K562 (cell line): ENCODE measurements around the gene GALNT7.

Source experiments
- EP300 ChIP-seq: IDR thresholded peaks from 2 replicates; pipeline ENCODE4 v1.6.1; 2012; ENCODE audit warnings: low read length, improper control_type of control experiment
- FOXA1 ChIP-seq: fragments of 450-650 bp; IDR thresholded peaks from 2 replicates; pipeline ENCODE4 v1.6.1; 2016; ENCODE audit warnings: mild to moderate bottlenecking, borderline replicate concordance
- HDAC6 ChIP-seq: IDR thresholded peaks from 2 replicates; pipeline ENCODE4 v1.6.1; 2012; ENCODE audit warnings: low read depth, mild to moderate bottlenecking, control low read depth, inconsistent platforms, low read length, moderate library complexity
- NFIX ChIP-seq: fragments of 250-450 bp; sonication (Bioruptor Pico); IDR thresholded peaks from 2 replicates; pipeline ENCODE4 v1.4.0; 2020; ENCODE audit warnings: low read depth, mild to moderate bottlenecking, moderate library complexity
- POLR2A ChIP-seq: fragments of 450-650 bp; conservative IDR thresholded peaks from 2 replicates; pipeline ENCODE4 v1.6.1; 2016
- RBBP5 ChIP-seq: fragments of 200-600 bp; sonication (generic); IDR thresholded peaks from 2 replicates; pipeline ENCODE4 v1.6.1; 2012; ENCODE audit warnings: borderline replicate concordance, mild to moderate bottlenecking, low read length, control low read depth, inconsistent platforms; ENCODE audit not compliant: insufficient read depth, poor library complexity, severe bottlenecking
- TAF1 ChIP-seq: IDR thresholded peaks from 2 replicates; pipeline ENCODE4 v1.6.1; 2011; ENCODE audit warnings: mild to moderate bottlenecking, low read length, moderate library complexity; ENCODE audit not compliant: insufficient read depth, control insufficient read depth, severe bottlenecking; ENCODE audit errors: extremely low read depth
- TCF7 ChIP-seq: sonication (generic); IDR thresholded peaks from 2 replicates; pipeline ENCODE4 v1.6.1; 2016; ENCODE audit warnings: antibody characterized with exemption, borderline replicate concordance
- TF ChIP-seq, protein P1 (sequence below), 3 experiments: IDR thresholded peaks in 2 of 3; conservative IDR thresholded peaks in 1 of 3; 2 replicates each; pipeline ENCODE4 v1.5.1; 2011 to 2012; ENCODE audit warnings: low read length in 3 of 3, mild to moderate bottlenecking in 3 of 3, control low read depth in 2 of 3, improper control_type of control experiment in 1 of 3, inconsistent platforms in 1 of 3, low read depth in 1 of 3, mixed read lengths in 1 of 3, moderate library complexity in 1 of 3; ENCODE audit not compliant: insufficient read depth in 2 of 3

DNA sequence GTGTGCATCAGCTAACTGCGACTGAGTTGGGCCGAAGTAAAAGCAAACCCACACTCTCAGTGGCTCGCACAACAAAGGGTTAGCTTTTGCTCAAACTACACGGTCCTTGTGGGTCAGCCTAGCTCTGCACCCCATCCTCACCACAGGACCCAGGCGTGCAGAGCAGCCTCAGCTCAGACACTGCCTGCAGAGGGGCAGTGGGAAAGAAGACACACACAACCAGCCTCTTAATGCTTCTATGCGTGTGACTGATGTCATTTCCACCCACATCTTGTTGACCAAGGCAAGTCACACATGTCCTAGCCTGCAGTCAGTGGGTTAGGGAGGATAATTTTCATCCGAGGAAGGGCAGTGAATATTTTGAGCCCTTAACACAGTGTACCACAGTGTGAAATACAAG lies 125.1 kb downstream of the GALNT7 start:
- TF ChIP-seq NFIX (no peak), POLR2A (no peak), EP300 (no peak), RBBP5 (no peak), TCF7 (no peak), TAF1 (no peak), FOXA1 (no peak), HDAC6 (no peak)
- TF ChIP-seq, protein P1, sequence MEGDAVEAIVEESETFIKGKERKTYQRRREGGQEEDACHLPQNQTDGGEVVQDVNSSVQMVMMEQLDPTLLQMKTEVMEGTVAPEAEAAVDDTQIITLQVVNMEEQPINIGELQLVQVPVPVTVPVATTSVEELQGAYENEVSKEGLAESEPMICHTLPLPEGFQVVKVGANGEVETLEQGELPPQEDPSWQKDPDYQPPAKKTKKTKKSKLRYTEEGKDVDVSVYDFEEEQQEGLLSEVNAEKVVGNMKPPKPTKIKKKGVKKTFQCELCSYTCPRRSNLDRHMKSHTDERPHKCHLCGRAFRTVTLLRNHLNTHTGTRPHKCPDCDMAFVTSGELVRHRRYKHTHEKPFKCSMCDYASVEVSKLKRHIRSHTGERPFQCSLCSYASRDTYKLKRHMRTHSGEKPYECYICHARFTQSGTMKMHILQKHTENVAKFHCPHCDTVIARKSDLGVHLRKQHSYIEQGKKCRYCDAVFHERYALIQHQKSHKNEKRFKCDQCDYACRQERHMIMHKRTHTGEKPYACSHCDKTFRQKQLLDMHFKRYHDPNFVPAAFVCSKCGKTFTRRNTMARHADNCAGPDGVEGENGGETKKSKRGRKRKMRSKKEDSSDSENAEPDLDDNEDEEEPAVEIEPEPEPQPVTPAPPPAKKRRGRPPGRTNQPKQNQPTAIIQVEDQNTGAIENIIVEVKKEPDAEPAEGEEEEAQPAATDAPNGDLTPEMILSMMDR (IDR thresholded peaks at IDR 0.05 in 2 of 3, conservative IDR thresholded peaks at IDR 0.05 in 1 of 3; ENCODE audit: insufficient read depth in 2 of 3, low read depth in 1 of 3, low read length in 3 of 3), result no peak
